Muscle layer of colon (tissue), 2 donors: ENCODE data around the gene RASSF7.

Experiments used
- H3K27ac ChIP-seq: one replicate; pipeline ENCODE4 v1.7.0; 2013; ENCODE audit warnings: low read depth, mild to moderate bottlenecking, low read length, moderate library complexity
- H3K27me3 ChIP-seq, 2 donors: one replicate each; pipeline ENCODE4 v1.7.0; 2013; ENCODE audit warnings: low read length in 2 of 2, mild to moderate bottlenecking in 2 of 2; ENCODE audit not compliant: insufficient read depth in 2 of 2, control insufficient read depth in 1 of 2
- H3K36me3 ChIP-seq: one replicate; pipeline ENCODE4 v1.7.0; 2013; ENCODE audit warnings: mild to moderate bottlenecking, low read length; ENCODE audit not compliant: insufficient read depth
- H3K4me1 ChIP-seq: one replicate; pipeline ENCODE4 v1.7.0; 2013; ENCODE audit warnings: mild to moderate bottlenecking, low read length; ENCODE audit not compliant: insufficient read depth
- H3K4me3 ChIP-seq, 2 donors: one replicate each; pipeline ENCODE4 v1.7.0; 2013; ENCODE audit warnings: low read length in 2 of 2, low read depth in 1 of 2, mild to moderate bottlenecking in 1 of 2, moderate library complexity in 1 of 2
- H3K9ac ChIP-seq: one replicate; pipeline ENCODE4 v1.7.0; 2013; ENCODE audit warnings: low read length
- H3K9me3 ChIP-seq: one replicate; pipeline ENCODE4 v1.7.0; 2013; ENCODE audit warnings: mild to moderate bottlenecking, low read length
- donor health status: abdominal sarcoma.
- donor health status: Adenocarcinoma of cecum.

RASSF7 gene

DNA sequence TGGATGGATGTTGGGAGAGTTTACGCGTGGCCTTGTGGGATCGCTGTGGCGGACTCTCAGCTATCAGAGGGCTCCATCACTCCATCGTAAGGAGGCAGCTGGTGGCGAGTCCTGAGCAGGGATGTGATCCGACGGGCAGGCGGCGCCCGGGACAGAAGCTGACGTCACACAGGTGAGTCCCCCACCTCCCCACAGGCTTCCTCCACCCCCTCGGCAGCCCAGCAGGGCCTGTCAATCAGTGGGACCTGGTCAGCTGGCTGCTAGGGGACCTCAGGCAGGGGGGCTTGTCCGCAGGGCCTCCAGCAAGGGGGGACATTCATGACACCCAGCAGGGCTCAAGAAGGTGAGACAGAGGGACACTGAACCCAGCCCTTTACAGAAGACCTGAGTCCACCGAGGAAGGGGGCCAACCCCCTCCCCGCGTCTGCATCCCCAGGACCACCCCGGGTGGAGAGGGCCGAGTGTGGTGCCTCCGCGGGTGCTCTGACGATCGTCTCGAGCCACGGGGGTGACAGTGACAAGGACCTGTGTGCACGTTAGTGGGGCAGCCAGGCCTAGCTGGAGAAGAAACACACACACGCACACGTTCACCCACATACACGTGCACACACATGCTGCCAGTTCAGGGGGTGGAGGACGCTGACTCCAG lies 32.5 kb upstream of the RASSF7 start:
- Histone ChIP-seq H3K9ac (no peak overlapping the region), H3K27me3 (no peaks in the 10 kb centered on the region), H3K36me3 (peaks cover 11% of the 10 kb centered on the region), H3K4me1 (no peaks in the 10 kb centered on the region), H3K27ac (no peak overlapping the region), H3K4me3 (no peak overlapping the region), H3K9me3 (no peaks in the 10 kb centered on the region)

DNA sequence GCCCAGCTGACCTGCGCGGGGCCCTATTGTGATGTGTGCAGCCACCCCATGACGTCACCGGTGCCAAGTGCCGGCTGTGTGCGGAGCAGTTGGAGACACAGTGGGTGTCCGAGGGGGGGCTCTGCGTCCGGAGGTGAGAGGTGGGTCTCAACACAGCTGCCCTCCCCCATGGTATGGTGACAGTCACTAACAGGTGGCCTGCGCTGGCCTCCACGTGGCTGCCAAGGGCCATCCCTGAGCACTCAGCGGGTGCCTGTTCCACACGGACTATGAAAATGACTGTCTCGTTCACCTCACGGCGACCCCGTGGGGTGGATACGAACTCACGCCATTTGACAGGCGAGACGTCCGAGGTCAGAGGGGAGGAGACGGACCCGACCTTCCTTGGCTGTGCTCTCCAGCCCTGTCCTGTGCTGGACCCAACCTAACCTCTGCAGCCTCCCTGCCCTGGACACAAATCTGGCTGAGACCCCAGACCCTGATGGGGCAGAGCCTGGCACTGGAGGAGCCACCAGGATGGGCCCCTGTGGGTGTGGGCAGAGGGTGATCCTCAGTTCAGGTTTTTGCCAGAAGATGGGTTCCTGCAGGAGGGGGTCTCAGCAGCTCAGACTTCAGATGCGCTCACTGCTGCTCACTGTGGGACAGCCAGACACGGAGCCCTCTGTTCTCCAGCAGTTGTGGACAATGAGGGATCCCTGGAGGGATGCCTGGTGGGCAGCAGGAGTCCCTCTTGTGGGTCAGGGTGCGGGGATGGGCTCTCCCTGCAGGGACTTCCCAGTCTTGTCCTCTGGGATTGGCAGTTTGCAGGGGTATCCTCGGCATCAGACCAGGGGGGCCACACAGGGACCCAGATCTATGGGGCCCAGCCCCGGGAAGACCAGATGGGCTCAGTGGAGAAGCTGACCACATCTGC lies 31.7 kb upstream of the RASSF7 start:
- peaks cover 11% of the 10 kb centered on the region for H3K36me3 ChIP-seq
- no peak overlapping the region for H3K4me3 ChIP-seq
- no peaks in the 10 kb centered on the region for H3K9me3 ChIP-seq
- no peaks in the 10 kb centered on the region for H3K27me3 ChIP-seq
- H3K9ac ChIP-seq: no peak overlapping the region
- peaks cover under 1% of the 10 kb centered on the region for H3K4me1 ChIP-seq
- no peak overlapping the region for H3K27ac ChIP-seq

DNA sequence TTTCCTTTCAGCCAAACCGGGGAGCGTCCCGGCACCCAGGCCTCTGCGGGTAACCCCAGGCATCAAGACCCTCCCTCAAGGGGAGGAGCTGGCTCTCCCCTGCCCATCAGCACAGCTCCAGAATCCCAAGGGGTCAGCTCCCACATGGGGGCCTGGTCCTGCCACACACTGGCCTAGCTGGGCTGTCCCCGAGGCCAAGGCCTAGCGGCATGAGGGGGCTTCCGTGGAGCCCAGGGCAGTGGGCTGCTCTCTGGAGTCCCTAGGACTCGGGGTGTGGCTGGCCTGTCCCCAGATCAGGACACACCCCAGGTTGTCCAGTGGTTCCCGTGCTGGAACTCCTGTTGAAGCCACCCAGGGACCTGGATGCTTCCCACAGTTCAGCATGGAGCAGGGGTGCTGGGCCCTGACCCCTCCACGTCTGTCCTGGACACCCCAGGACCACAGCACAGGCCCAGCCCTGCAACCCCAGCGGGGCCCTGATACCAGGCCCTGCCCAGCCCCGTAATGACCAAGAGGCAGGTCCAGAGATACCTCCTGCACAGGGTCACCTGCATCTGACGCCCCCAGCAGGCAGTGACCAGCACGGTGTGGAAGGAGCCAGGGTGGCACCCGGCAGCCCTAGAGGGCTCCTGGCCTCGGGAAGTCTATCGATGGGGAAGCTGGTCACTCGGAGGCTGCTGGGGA lies 30.9 kb upstream of the RASSF7 start:
- no peak overlapping the region for H3K9ac ChIP-seq
- H3K9me3 ChIP-seq: no peaks in the 10 kb centered on the region
- peaks cover 6% of the 10 kb centered on the region for H3K4me1 ChIP-seq
- H3K27me3 ChIP-seq: no peaks in the 10 kb centered on the region
- no peak overlapping the region for H3K27ac ChIP-seq
- peaks cover 11% of the 10 kb centered on the region for H3K36me3 ChIP-seq
- no peak overlapping the region for H3K4me3 ChIP-seq

DNA sequence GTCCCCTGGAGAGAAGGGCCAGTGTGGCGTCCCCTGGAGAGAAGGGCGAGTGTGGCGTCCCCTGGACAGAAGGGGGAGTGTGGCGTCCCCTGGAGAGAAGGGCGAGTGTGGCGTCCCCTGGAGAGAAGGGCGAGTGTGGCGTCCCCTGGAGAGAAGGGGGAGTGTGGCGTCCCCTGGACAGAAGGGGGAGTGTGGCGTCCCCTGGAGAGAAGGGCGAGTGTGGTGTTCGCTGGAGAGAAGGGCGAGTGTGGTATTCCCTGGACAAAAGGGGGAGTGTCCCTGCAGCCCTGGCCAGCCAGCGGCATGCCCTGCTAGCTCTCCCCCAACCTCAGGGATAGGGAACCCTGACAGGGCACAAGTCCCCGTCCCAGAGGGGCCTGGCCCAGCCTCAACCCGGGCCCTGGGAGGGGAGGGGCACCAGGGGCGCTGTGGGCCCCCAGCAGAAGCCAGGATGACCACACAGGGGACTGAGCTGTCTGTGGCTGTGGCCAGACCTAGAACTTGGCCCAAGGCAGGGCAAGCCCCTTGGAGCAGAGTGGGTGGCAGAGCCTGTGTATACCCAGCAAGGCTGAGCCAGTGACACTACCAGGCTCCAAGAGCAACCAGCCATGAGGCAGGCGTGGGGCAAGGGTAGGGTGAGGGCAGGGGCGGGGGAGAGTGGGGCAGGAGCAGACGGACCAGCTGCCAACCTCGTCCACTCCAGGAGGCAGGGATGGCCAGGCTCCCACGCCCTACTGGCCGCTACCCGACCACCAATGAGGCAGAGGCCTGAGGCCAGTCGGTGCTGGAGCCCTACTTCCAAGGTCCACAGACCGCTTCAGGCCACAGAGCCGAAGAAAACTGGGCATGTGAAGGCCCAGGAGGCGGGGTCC lies 29.6 kb upstream of the RASSF7 start:
- peaks cover 6% of the 10 kb centered on the region for H3K4me1 ChIP-seq
- no peak overlapping the region for H3K27ac ChIP-seq
- peaks cover 11% of the 10 kb centered on the region for H3K36me3 ChIP-seq
- H3K4me3 ChIP-seq: no peak overlapping the region
- H3K9me3 ChIP-seq: no peaks in the 10 kb centered on the region
- peaks cover 0 to 4% of the 10 kb centered on the region in 2 donors for H3K27me3 ChIP-seq
- no peak overlapping the region for H3K9ac ChIP-seq

DNA sequence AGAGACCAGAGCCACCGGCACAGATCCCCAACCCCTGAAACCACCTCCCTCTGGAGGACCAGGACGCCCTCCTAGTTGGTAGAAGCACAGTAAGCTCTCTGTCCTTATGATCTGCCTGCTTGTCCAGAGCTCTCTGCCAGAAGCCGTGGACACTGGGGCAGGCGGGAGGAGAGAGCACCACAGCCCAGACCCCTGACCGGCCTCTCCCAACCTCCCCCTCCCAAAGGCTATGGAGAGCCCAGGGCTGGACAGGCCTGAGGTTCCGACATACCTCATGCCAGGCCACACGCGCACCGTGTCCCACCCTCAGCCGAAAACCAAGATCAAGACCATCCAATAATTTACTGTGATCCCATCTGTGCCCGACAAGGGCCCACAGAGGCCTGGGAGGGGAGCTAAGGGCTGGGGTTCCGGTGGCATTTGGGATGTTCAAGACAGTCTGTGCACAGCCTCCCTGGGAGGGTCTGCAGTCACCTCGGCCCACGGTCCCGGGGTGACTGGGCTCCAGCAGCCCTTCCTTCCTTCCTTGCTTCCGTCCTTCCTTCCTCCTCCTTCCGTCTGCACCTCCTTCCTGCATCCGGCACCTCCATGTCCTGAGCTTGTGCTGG lies 28.7 kb upstream of the RASSF7 start:
- Histone ChIP-seq H3K27ac (no peak overlapping the region), H3K27me3 (peaks cover 1 to 11% of the 10 kb centered on the region in 2 donors), H3K9me3 (no peaks in the 10 kb centered on the region), H3K36me3 (peaks cover 11% of the 10 kb centered on the region), H3K9ac (no peak overlapping the region), H3K4me3 (no peak overlapping the region), H3K4me1 (peaks cover 8% of the 10 kb centered on the region)

DNA sequence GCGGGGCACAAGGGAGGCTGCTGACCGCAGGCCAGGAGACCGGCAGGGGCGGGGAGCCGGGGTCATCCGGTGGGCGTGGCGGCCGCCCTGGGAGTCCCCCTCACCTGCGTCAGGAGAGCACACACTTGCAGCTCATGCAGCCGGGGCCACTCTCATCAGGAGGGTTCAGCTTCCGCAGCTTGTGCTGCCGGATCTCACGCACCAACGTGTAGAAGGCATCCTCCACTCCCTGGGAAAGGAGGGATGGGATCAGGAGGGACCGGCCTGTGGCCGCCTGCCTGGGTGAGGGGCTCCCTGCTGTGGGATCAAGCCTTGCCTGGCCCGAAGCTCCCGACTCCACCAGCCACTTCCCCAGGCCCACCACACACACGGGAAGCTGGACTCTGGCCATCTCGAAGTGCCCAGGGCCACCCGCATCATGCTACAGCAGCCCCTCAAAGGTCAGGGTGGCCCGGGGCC lies 28.2 kb upstream of the RASSF7 start:
- no peak overlapping the region for H3K4me3 ChIP-seq
- no peak overlapping the region for H3K9ac ChIP-seq
- no peak overlapping the region for H3K27ac ChIP-seq
- peaks cover 7 to 17% of the 10 kb centered on the region in 2 donors for H3K27me3 ChIP-seq
- peaks cover 11% of the 10 kb centered on the region for H3K36me3 ChIP-seq
- H3K9me3 ChIP-seq: no peaks in the 10 kb centered on the region
- peaks cover 13% of the 10 kb centered on the region for H3K4me1 ChIP-seq

DNA sequence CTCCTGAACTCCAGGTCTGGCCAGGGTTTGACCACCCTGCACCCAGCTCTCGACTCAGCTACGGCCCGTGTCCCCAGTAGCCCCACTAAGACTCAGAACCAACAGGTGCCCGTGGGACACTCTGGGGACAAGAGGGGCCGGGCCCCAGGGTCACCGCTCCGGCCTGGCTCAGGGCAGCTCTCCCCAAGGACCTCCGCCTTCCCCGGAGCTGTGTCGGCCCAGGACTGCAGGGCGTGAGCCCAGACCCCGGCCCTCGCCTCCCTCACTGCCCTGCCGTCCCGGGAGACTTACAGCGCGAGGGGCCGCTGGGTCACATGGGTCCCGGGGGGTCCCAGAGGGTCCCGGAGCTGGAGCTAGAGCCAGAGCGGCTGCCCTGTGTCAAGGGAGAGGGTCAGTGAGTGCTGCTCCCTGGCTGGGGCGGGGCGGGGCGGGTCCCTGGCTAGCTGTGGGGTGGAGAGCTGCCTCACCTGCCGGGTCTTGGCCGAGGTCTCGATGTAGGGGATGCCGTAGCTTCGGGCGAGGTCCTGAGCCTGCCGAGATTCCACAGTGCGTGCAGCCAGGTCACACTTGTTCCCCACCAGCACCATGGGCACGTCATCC lies 27.7 kb upstream of the RASSF7 start:
- peaks cover 11% of the 10 kb centered on the region for H3K36me3 ChIP-seq
- H3K9me3 ChIP-seq: no peaks in the 10 kb centered on the region
- no peak overlapping the region for H3K27ac ChIP-seq
- no peak overlapping the region for H3K9ac ChIP-seq
- H3K4me1 ChIP-seq: peaks cover 14% of the 10 kb centered on the region
- H3K27me3 ChIP-seq: peaks cover 11 to 22% of the 10 kb centered on the region in 2 donors
- H3K4me3 ChIP-seq: no peak overlapping the region

DNA sequence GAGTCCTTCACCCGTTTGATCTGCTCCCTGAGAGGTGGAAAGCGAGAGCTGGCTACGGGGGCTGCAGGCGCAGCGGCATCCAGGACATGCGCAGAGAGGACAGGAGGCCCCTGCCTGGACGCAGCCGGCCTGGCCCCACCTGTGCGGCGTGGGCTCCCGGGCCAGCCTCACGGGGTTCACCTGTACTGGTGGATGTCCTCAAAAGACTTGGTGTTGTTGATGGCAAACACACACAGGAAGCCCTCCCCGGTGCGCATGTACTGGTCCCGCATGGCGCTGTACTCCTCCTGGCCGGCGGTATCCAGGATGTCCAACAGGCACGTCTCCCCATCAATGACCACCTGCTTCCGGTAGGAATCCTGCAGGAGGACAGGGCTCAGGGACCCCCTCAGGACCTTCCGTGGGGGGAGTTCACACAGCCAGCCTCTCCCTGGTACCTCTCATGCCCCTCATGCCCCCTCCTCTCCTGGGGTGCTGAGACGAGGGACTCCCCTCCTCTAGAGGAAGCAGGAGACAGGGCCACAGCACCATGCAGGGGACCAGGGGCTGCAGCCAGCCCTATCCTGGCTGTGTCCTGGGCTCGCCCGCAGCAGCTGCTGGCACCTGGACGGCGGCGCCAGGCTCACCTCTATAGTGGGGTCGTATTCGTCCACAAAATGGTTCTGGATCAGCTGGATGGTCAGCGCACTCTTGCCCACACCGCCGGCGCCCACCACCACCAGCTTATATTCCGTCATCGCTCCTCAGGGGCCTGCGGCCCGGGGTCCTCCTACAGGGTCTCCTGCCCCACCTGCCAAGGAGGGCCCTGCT lies 27.0 kb upstream of the RASSF7 start:
- Histone ChIP-seq H3K4me3 (peak overlapping the region; percentile 67 to 85), H3K9ac (no peak overlapping the region), H3K9me3 (no peaks in the 10 kb centered on the region), H3K36me3 (peaks cover 11% of the 10 kb centered on the region), H3K4me1 (peaks cover 14% of the 10 kb centered on the region), H3K27me3 (peaks cover 11 to 27% of the 10 kb centered on the region in 2 donors), H3K27ac (no peak overlapping the region)

DNA sequence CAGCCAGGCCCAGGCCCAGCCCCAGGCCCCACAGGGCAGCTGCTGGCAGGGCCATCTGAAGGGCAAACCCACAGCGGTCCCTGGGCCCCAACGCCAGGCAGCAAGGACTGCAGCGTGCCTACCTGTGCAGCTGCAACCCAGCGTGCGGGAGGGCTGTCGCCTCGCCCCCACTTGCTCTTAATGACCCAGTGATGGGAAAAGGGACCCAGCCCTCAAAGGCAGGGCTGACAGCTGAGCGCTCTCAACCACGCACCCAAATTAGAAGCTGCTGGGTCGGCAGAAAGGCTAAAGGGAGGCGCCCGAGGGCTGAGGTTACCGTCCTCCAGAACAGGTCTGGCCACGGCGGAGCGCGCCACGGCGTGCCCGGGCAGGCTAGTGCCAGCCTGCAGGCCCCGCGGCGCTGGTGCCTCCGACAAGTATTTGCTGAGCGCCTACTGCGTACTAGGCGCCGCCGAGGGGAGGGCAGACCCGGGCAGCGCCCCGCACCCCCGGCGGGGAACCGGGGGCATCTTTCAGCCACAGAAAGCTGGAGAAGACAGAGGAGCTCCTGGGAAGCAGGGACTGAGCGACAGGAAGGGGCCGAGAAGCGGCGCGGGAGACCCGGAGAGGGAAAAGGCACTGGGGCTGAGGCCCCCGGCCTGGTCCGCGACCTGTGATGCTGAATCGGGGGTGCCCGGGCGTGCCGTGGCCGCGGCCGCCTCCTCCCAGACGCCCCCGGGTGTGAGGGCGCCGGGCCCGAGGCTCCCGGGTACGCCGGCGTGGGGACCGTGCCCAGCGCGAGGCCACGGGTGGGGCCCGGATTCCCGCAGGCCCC lies 26.2 kb upstream of the RASSF7 start:
- peaks cover 11% of the 10 kb centered on the region for H3K36me3 ChIP-seq
- peak overlapping the region; percentile 53 for H3K9ac ChIP-seq
- H3K4me3 ChIP-seq: peak overlapping the region; percentile 67 to 85
- peaks cover 11 to 27% of the 10 kb centered on the region in 2 donors for H3K27me3 ChIP-seq
- H3K9me3 ChIP-seq: no peaks in the 10 kb centered on the region
- peak overlapping the region; percentile 80 for H3K27ac ChIP-seq
- H3K4me1 ChIP-seq: peaks cover 14% of the 10 kb centered on the region
